Right ventricle myocardium inferior (tissue), 1 donor: Measurements from ENCODE around the gene ZDHHC11B. TPM values are rescaled to one million over a fixed set of nuclear protein-coding genes. Genes with fewer than 3 reads are reported as not detected.
"Not testable (repeated sequence)": the region's sequence is repeated elsewhere in the genome, so short reads cannot be mapped to it uniquely, and the experiment has no call there.

ENCODE experiments used
- ATAC-seq: fragments of 200-7000 bp; cut with Tn5 transposase; one replicate; pipeline ENCODE4 v1.9.1; 2020; ENCODE audit warnings: mild to moderate bottlenecking, moderate library complexity
- DNase-seq: peaks from one replicate; pipeline ENCODE4 v3.0.0; 2021; ENCODE audit errors: missing footprints
- intact Hi-C: fragments of 100-400 bp; cut with DNase I; formaldehyde crosslinking; loops from one replicate; pipeline ENCODE4 v1.11.0; 2022
- total RNA-seq: library from RNA; stranded (reverse); fragmentation: NEBNext Ultra II Directional; extraction: Animal tissue kit (Norgen Biotek cat#: 25700); gene quantifications from one replicate; pipeline ENCODE4 v1.2.1, GENCODE V29; 2021
- donor health status: DM: no; HTN: yes; CAD: no; lungs with severe emphysema.

ZDHHC11B gene
- total RNA-seq, 1 donor from 2014 or later: 14.7 TPM

DNA sequence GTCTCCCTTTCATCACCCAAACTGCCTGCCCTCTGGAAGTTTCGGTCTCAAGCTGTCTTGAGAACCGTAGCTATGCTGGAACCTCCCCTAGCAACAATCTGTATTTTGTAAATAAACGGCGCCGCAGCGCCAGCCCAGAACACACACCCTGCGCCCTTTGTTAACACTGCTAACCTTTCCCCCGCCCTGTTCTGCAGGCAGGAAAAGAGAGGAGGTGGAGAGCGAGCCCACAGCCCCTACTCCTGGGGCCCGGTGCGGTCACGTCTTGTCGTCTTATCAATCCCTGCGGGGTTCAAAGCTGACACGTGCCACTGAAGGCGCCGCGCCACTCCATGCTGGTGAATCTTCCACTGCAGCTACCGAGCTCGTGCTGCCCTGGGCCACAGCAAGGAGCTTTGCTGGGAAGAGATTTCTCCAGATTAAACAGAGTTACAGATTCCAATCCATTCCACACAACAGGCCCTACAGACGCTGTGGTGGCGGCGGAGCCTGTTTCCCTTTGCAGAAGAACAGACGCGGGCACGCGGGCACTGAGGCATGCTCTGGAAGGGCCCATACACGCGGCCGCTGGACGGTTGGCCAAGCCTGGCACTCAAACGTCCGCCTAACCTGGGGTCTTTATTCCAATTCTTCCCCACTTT lies 25.3 kb downstream of the ZDHHC11B start:
- DNase-seq: peak; percentile 85
- intact Hi-C loops: loop anchor here (2.0 to 5.0 kb wide), 2 partner anchors 26 to 87 kb away; partner anchors contain the start of gene ZDHHC11B
- peak; percentile 72 for ATAC-seq

DNA sequence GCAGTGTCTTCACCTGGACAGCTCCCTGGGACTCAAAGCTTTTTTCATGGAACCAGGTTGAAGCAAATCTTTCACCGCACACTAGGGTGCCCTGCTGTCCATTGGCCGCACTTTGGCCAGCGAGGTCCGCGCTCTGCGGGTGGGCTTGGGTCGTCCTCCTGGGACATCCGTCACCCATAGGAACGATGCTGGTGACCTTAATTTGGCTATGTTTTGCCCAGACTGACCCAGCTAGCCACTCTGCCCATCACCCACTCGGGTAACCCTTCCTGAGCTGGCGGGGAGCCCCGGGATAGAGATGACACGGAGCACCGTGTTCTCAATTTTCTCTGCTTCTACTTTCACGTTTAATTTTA lies 25.9 kb downstream of the ZDHHC11B start:
- intact Hi-C loops: loop anchor here (2.0 to 5.0 kb wide), 2 partner anchors 26 to 86 kb away; partner anchors contain the start of gene ZDHHC11B
- no peak for ATAC-seq
- DNase-seq: peak; percentile 61

DNA sequence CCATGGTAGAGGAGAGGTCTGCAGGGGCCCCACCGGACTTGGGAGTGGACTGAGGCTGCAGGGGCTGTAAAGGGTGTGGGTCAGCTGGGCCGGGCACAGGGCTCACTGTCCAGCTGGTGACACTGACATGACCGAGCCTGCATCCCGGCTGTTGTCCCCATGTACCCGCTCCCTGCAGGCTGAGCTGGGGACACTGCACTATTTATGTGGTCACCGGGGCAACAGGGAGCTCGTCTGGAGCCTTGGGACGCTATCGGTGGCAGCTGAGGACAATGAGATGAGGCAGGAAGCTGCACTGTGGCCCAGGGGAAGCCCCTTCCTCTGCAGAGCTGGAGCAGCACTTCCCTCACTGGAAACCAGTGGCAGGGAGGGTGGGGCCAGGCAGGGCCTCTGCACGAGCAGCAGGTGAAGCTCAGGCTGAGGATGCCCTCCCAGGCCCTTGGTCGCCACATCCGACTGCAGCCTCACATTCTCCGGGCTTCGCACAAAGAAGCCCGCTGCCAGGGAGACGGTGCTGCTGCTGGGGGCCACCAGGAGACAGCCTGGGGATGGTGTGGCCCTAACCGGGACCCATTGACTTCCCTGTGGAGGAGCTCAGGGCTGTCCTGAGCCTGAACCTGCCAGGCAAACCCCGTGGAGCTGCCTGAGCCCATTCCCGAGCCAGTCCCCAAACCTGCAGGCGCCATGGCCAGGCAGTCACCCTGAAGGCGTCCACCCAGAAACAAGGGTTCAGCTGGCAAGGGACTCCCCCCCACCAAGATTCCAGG lies 26.4 kb downstream of the ZDHHC11B start:
- intact Hi-C loops: loop anchor here (2.0 to 5.0 kb wide), 2 partner anchors 27 to 86 kb away; partner anchors contain the start of gene ZDHHC11B
- ATAC-seq (peak; percentile 75), DNase-seq (peak; percentile 85)

DNA sequence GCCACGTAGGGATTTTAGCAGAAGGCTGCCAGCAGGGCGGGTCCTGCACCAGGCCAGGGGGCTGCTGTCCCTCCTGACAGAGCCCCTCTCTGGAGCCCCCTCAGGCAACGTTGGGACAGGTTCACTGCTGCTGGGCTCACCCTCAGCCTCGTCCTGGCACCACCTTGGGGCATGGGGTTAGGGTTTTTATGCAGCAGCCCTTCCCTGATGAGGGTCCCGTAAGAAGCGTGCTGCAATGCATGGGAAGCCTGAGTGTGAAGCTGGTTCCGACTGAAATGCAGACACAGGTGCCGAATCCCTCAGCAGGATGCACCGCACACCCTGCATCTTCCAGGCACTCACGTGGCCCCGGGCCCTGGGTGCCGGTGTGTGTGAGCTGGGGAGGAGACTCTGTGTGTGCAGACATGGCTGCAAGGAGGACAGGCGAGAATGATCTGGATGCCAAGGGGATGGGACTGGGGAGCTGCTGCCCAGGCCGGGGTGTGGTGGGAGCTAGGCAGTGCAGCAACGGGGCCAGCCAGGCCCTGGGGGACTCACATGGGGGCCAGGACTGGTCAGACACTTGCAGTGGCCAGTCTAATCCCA lies 27.1 kb downstream of the ZDHHC11B start:
- DNase-seq (no peak), ATAC-seq (peak; percentile 0)
- intact Hi-C loops: loop anchor here (5.0 kb wide), 1 partner anchor 85 kb away; no protein-coding TSS in a partner anchor

DNA sequence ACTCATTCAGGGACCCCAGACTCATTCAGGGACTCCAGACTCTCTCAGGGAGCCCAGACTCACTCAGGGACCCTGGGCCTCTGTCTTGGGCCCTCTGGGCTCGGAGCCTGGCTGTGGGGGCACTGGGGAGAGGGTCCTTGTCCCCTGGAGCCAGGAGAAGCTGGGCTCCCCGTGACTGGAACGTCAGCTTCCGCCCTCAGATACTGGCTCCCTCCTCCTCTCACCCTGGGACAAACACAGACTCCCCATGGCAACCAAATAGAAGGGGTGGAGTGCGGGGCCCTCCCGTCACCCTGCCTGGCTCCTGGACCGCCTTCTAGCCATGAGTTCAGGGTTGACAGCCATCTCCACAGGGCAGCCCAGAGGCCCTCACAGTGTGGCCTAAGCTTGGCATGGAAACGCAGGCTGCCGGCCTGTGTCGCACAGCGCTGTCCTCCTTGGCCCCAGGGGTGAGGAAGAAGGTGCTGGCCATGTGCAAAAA lies 27.6 kb downstream of the ZDHHC11B start:
- intact Hi-C loops: loop anchor here (5.0 kb wide), 1 partner anchor 85 kb away; no protein-coding TSS in a partner anchor

DNA sequence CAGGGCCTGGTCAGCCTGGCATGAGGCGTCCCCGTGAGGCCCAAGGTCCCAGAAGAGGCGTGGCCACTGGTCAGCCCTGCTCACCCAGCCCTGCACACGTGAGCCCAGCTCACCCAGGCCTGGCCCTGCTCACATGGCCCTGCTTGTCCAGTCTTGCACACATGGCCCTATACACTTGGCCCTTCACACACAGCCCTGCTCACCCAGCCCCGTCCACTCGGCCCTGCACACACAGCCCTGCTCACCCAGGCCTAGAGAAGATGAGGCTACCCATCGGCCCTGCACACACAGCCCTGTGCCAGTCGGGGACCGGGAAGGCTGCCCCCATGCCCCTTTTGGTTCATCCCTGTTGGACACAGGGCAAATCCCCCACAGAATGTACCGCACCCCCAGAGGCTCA lies 28.4 kb downstream of the ZDHHC11B start:
- intact Hi-C loops: loop anchor here (5.0 kb wide), 1 partner anchor 84 kb away; no protein-coding TSS in a partner anchor
- ATAC-seq (peak; percentile 20), DNase-seq (peak; percentile 71)

More for the DNA sequence above, 27.6 kb downstream of the ZDHHC11B start:
- DNase-seq (peak; percentile 75), ATAC-seq (peak; percentile 80)

DNA sequence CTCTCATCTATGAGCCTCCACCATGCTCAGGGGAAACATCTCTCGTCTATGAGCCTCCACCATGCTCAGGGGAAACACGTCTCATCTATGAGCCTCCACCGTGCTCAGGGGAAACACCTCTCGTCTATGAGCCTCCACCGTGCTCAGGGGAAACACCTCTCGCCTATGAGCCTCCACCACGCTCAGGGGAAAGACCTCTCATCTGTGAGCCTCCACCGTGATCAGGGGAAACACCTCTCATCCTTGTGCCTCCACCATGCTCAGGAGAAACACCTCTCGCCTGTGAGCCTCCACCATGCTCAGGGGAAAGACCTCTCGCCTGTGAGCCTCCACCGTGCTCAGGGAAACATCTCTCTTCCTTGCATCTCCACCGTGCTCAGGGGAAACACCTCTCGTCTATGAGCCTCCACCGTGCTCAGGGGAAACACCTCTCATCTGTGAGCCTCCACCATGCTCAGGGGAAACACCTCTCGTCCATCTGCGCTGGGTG lies 30.3 kb downstream of the ZDHHC11B start:
- DNase-seq, intact Hi-C loops, ATAC-seq: not testable (repeated sequence)

DNA sequence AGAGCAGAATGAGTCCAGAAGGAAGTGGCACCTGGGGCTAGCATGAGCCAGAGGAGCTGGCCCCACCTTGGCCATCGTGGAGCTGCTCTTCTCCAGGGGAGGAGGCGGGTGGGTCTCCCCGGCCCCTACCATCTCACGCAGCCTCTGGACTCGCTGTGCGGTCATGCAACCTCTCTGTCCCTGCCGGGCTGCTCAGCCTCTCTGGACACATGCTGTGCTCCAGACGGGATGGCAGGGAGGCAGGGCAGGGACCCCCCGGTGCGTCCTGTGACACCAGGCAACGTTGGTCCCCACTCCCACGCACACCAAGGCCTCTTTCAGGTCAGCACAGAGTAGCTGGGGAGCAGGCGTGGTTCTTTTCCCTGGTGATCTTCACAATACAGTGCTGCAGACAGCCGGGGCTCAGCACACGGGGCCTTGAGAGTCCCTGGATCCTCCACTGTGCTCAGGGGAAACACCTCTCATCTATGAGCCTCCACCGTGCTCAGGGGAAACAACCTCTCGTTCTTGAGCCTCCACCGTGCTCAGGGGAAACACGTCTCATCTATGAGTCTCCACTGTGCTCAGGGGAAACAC lies 30.9 kb downstream of the ZDHHC11B start:
- intact Hi-C loops, DNase-seq: not testable (repeated sequence)

DNA sequence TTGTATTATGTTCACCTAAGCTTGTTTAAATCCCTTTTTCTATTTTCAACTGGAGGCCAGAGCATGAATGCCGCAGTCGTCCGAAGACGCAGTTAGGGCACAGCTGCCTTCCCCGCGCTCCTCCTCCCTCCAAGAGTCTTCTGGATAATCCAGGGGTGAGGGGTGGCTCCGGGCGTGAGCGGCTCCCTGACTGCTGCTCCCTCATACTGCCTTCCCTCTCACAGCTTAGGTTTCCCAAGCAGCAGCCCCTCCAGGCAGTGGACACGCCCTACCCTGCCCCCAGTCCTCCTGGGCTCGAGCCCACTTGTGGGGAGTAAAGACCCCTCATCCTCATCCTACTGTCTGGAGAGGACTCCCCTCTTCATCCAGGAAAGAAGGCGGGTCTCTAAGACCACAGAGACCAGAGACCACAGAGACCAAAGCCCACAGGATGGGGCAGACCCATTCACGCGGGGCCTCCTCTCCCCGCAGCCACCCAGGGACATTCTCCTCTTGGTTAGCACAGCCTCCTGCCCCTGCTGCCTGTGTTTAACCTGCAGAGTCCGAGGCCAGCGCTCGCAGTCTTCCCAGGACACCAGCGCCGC lies 31.9 kb downstream of the ZDHHC11B start:
- ATAC-seq, intact Hi-C loops, DNase-seq: not testable (repeated sequence)

More for the DNA sequence above, 30.9 kb downstream of the ZDHHC11B start:
- ATAC-seq: not testable (repeated sequence)

DNA sequence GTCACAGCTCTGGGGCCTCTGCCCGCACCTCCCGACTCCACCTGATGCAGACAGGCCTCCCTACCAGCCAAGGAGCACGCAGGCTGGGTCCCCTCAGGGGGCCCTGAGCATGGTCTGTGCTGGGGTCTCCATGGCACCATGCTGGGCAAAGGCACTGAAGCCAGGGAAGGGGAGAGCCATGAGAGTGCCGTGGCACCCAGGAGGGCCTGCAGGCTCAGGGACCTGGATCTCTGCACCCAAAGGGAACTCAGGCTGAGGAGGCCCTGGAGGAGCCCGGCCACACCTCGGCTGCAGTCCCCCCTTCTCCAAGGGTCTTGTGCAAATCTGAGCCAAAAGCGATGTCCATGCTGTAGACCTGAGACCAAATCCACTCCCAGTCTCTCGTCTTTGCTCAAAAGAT lies 32.5 kb downstream of the ZDHHC11B start:
- intact Hi-C loops, ATAC-seq, DNase-seq: not testable (repeated sequence)

DNA sequence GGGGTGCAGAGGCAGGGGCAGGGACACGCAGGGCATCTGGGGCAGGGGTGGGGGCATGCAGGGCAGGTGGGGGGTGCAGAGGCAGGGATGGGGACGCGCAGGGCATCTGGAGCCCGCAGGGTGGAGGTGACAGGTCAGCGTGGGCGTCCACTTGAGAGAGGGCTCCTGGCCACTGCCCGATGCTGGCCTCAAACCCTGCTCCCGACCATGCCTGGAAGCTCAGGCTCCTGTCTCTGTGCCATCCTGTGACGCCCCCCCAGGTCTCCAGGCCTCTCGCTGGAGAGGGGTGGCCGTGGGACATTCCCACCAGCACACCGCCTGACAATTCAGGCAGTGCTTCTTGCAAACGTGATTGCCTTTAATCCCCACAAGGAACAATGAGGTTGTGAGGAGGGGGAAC lies 33.0 kb downstream of the ZDHHC11B start:
- DNase-seq: no peak
- intact Hi-C loops: no loop called here
- ATAC-seq: no peak

DNA sequence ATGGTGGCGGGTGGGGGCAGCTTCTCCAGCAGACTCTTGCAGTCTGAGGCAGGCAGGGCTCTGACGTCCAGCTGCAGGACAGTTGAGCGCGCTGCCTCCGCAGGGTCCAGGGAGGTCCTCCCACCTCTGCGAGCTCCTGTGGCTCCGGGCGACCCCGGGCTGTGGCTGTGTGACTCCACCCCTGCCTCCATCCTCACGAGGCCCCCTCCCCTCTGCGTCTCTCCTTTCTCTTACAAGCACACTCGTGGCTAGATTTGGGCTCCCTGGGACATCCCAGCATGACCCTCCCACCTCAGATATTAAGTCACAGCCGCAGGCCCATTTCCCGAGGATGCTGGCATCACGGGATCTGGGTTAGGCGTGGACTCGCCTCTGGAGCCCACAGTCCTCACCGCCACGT lies 34.3 kb downstream of the ZDHHC11B start:
- DNase-seq, intact Hi-C loops, ATAC-seq: not testable (repeated sequence)

DNA sequence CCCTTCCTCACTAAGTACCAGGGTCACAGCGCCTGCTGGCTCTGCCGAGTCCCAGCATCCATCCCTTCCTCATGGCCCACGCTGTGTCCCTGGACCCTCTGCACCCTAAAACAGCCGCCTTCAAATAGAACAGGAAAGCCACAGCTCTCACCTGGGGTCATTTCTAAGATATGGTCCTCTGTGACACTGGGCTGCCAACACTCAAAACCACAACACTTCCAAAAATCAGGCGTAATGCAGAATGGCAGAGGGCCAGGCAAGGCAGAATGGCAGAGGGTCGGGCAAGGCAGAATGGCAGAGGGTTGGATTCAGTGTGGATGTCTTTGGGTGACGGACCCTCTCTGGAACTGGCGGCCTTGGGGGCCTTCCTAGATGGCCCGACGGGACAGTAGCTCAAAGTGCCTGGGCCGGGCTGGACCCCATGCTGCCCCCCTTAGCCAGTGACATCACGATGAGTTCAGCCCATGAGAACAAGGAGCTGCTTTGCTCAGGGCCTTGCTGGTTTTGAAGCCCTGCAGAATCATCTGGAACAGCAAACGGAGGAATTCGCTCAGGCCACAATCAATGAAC lies 35.3 kb downstream of the ZDHHC11B start:
- DNase-seq (no peak), ATAC-seq (no peak)
- intact Hi-C loops: no loop called here

DNA sequence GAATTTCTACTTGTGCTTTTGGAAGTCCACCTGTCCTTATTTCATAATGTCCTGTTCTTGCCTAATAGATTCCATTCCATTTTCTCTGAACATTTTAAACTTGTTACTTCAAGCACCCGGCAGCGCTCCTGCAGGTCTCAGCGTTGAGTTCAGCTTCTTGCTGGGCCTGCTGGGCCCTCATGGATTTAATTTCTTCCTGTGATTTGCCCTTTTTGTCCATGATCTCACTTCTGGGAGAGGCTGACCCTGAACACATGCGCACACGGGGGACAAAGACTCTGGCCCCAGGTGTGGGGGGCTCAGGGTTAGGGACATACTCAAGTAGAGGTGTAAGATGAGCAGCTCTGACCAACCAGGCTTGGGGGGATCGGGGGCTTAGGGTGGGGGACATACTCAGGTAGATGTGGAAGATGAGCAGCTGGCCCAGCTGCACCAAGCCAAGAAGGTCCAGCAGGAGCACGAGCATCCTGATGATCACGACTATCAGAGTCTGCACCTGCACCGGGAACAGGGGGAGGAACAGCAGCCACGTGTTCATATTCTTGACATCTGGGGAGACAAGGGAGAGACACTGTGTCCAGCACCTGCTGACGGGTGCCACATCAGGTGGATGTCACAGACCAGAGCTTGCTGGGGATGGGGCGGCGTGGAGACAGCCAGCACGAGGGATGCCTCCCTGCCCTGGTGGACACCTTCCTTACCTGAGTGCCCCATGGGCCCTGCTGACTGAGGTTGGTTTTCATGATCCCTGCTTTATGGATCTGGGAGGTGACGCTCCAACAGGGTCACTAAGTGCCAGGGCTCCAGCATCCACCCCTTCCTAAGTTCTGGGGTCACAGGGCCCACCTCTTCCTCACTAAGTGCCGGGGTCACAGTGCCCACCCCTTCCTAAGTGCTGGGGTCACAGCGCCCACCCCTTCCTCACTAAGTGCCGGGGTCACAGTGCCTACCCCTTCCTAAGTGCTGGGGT lies 36.2 kb downstream of the ZDHHC11B start:
- intact Hi-C loops, DNase-seq, ATAC-seq: not testable (repeated sequence)

DNA sequence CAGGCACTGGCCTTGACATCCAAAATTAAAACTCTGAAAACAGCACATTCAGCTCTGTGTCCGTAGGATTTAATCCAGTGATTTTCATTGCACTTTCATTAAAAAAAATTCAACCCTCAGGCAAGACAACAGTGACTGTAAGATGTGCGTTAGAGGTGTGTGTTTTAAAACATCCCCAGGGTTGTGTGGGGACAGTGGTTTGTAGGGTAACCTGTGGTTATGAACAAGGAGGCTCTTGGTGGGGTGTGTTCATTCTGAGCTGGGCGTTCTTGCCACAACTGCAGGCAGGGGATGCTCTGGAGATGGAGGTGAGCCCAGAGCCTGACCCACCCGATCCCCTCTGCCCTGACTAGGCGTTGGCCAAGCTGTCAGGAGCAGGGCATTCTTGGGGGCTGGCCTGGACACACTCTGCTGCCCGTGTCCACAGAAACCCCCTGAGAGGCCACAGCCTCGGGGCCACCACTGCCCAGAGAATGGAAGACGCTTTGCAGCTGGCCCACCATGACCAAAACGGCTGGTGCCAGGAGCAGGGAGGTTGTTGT lies 37.2 kb downstream of the ZDHHC11B start:
- DNase-seq, intact Hi-C loops, ATAC-seq: not testable (repeated sequence)

DNA sequence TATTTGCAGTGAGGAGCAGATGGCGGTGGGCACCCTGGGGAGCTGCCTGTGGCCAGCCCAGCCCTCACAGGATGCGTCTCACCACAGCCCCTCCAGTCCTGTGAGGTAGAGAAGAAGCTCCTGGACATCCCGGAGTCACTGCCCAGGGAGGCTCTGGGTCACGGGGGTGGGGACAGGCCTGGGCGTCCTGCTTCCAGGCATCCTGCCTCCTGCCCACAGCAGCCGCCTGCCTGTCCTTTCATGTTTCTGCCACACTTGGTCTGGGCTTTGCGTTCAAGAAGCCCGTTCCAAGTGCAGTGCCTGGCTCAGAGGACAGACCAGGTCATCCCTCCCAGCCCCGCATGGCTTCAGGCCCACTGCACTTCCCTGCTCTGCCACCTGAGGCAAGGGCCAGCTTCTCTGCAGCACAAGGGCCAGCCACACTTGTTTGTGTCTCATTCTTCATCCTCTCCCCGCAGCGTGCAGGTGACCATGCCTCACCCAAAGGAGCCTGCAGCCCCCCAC lies 38.2 kb downstream of the ZDHHC11B start:
- intact Hi-C loops: no loop called here
- peak; percentile 62 for DNase-seq
- ATAC-seq: peak; percentile 81
